HG02763 (cell line): ENCODE results near the gene ZNF184.

Source experiments
- ATAC-seq: cut with Tn5 transposase; IDR thresholded peaks from one replicate; pipeline ENCODE4 v1.9.1; 2021; ENCODE audit warnings: mild to moderate bottlenecking, moderate library complexity; ENCODE audit not compliant: unreplicated experiment

ZNF184 gene

GRCh38 chr6:27479319-27480182 is 6.6 kb upstream of the ZNF184 start:
- peak; percentile 53 for ATAC-seq

DNA sequence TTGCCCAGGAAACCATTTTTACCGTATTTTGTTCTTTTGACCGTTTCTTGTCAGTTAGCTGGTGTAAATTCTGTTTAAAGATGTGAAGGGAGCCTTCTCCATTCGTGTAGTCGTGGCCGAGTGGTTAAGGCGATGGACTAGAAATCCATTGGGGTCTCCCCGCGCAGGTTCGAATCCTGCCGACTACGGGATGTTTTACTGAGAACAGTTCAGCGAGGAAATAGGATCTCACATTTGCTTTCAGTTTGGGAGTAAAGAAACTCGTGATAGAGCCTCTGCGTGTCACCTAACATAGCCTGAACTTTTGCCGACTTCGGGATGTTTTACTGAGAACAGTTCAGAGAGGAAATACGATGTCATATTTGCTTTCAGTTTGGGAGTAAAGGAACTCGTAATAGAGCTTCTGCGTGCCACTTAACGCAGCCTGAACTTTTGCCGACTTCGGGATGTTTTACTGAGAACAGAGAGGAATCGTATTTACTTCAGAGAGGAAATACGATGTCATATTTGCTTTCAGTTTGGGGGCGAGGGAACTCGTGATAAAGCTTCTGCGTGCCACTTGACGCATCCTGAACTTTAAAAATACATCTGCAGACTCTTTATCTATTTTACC is 5.9 kb upstream of the ZNF184 start:
- ATAC-seq, result peak; percentile 53

DNA sequence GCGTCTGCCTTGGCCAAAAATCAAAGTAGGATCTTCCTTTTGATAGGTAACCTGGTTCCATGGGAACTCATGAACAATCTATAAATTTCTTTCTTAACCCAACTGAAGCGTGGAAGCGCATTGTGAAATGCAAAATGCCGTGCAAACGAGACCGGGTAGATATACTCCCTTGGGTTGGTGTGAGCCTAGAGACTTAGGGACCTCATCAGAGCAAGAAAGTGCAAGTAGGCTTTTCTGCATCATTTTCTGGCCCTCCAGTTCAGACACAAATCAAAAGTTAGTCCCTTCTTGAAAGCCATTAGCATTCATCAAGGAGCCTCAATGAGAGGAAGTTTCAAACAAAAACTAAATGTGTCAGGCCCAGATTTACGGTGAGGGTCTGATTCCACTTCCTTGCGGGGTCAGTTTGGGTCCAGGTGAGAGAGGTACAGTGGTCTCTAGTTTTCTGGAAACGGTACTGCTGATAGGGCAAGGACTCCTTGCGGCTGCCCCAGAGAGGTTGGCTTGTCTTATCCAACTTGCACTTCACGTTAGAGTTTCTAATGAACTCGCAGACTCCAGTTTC is 5.3 kb upstream of the ZNF184 start:
- peak; percentile 25 for ATAC-seq

DNA sequence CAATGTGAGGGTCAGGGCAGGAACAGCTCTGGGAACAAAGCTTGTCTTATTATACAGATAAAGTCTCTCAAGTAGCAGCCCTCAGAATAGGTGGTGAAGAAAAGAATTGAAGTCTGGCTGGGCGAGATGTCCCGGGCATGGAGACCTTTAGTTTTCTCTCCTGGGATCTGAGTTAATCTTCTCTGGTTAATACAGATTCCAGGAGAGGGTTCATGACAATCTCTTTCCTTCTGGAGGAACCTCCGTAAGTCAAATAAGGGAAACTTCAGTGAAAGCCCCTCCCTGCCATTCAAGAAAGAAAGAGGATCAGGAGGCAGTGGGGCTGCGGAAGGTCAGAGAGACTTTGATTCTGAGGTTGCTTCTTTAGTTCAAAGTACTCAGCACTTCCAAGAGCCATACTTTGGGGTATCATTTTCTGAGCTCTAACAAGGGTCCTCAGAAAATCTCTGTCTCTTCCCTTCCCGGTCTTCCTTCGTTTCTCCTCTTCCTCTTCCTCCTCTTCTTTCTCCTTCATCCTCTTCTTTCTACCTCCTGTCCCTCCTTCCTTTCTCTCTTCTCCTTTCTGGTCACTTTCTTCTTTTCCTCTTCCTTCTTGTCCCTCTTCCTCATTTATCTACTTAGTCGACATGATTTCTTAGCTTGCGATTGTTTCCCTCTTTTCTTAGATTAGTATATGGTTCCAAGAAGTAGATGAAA is 4.6 kb upstream of the ZNF184 start:
- no peak for ATAC-seq

DNA sequence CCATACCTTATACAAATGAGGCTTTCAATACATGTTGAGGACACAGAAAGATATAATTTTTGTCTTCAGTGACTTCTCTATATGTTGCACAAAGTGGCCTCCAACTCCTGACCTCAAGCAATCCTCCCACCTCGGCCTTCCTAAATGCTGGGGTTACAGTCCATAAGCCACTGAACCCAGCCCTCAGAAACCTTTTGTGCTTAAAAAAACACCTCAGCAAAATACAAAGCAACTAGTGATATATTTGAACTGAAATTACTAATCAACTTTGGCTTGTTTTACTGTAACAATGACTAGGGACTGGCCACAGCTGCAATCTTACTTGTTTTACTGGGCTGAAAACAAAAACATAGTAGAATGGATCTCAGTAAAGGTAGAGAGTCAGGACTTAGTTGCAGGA is 3.2 kb upstream of the ZNF184 start:
- no peak for ATAC-seq

- no peak for ATAC-seq
Measured at GRCh38 chr6:27474672-27475071, 1.8 kb upstream of the ZNF184 start.

DNA sequence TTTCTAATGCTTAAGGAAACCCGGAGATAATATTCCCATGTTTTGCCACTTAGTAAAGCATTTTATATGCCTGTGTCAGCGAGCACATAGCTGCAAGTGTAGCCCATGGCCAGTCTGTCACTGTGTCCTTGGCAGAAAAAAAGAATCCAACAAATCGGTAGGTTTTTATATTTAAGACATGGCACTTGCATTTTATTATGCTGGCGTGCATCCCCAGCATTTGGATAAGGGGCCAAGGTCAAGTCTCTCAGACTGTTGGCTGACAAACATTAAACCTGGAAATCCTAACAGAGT is 1.2 kb upstream of the ZNF184 start:
- no peak for ATAC-seq

DNA sequence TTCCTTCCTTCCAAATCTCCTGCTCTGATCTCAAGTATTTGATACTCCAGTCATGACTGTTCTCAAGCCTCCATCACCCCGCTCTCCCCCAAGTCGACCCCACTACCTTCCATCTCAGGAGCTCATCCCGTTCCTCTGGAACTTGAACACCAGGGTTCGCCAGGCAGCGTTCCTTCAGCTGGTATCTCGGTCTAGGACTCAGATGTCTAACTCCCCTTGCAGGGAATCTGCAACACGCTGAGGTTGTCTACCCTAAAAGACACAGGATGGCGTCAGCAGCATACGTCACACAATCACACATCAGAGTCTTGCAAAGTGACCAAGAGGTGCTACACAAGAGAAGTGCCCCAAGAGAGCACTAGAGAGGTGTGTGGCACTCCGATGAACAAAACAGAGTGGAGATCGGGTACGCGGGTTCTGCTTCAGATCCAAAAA is 706 bp downstream of the ZNF184 start:
- peak; percentile 9 for ATAC-seq

- no peak for ATAC-seq
Measured at GRCh38 chr6:27471365-27472115, 1.4 kb downstream of the ZNF184 start.

DNA sequence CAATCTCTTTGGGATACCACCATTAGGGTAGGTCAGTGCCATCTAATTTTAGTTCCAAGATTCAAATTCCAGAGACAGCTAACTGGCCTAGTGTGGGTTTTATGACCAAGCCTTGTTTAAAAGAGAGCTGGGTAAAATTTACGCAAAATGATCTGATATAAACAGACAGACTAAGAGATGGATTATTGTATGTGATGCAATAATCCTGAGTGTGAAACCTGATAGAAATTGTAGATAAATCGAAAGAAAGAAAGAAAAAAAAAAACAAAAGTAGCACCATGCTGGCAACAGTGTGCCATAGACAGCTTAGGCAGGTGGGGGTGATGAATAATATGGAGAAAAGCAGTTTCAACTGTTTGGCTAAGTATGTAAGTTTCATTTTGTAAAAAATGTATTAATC is 2.9 kb downstream of the ZNF184 start:
- ATAC-seq, result no peak

DNA sequence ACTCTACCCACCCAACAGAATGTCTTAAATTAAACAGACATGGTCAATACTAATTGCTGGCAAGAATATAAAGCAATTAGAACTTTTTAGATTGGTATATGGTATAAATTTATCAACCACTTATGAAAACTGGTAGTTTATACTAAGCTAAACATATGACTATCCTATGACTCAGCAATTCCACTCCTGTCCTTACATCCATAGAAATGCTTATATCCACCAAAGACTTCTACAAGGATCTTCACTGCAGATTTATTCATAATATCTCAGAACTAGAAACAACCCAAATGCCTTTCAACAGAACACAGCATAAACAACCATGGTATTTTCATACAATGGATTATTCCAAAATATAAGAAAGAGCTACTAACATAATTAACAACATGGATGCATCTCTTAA is 4.6 kb downstream of the ZNF184 start:
- ATAC-seq, result no peak

GRCh38 chr6:27452496-27452897 is 20.4 kb downstream of the ZNF184 start:
- ATAC-seq, result no peak

GRCh38 chr6:27451660-27452390 is 21.1 kb downstream of the ZNF184 start:
- ATAC-seq, result no peak

GRCh38 chr6:27448456-27448855 is 24.4 kb downstream of the ZNF184 start:
- no peak for ATAC-seq

DNA sequence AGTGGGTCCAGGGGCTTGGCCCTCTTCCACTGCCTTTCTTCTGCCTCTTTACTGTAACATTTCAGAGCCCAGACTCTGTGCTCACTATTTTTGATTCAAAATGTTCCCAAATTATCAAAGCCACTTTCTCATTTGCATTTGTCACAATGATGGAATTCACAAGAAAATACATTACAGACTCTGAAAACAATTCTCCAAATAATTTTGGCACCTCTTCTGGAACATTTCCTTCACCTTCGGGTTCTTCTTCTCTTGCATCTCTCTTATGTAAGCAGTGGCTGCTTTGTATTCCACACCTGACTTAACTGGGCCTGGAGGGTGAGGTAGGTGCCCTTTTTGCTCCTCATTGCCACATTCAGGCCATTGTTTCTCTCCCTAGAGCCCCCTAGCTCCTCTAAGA is 30.0 kb downstream of the ZNF184 start:
- ATAC-seq, result no peak

DNA sequence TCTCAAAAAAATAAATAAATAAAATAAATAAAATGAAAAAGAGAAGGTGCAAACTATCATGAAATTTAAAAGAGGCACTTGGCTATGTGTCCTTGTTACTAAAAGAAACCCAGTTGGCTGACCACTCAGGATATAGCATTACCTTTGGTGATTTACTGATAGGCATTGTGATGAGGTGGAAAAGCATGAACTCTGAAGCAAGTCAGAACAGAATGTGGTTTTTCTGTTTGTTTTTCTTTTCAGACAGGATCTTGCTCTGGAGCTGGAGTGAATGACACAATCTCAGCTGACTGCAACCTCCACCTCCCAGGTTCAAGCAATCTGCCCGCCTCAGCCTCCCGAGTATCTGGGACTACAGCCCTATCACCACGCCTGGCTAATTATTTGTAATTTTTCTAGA is 31.9 kb downstream of the ZNF184 start:
- no peak for ATAC-seq

DNA sequence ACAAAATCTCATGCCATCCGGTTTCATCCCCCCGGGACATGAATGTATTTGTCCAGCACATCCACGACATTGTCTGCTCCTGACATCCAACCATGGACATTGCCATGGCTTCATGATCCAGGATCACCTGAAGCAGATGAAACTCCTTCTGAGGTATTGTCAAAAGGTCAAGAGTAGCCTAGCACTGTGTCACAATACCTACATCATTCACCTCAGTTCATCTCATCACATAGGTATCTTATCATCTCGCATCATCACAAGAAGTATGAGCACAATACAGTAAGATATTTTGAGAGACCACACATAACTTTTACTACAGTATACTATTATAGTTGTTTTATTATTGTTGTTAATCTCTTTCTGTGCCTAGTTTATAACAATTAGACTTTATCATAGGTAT is 33.5 kb downstream of the ZNF184 start:
- ATAC-seq, result no peak

- no peak for ATAC-seq
Measured at GRCh38 chr6:27433714-27434113, 39.2 kb downstream of the ZNF184 start.

DNA sequence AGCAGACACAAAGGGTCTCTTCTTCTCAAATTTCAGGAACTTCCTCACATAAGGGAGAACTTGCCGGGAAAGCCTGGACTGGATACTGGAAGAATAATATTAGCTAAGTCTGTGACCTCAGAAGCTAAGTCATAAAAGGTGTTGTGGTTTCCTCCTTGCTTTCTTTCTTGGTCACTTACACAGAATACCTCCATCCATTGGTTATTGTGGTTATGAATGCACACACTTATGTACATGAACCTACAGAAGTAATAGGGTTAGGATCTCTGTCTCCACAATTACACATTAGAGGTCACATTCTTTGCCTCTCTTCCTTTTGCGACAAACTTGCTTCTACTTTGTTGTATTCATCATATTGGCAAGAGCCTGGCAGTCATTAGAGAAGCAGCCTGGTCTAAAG is 43.9 kb downstream of the ZNF184 start:
- no peak for ATAC-seq

GRCh38 chr6:27428502-27428901 is 44.4 kb downstream of the ZNF184 start:
- ATAC-seq, result no peak
